PC-9 (cell line): ENCODE measurements around the gene ZBED1. TPM values are rescaled to one million over a fixed set of nuclear protein-coding genes. Genes with fewer than 3 reads are reported as not detected.
"Not testable (repeated sequence)": the region's sequence is repeated elsewhere in the genome, so short reads cannot be mapped to it uniquely, and the experiment has no call there.

Experiments
- BruUV-seq: library from RNA; stranded (reverse); fragments of 400-500 nt; replicated peaks from 2 replicates; lab custom pipeline; 2021; lab: Mats Ljungman, UMichigan
- CTCF ChIA-PET: fragments of 300-600 bp; sonication (Branson Sonifier 250); formaldehyde crosslinking; loops from one replicate; lab custom pipeline; 2022; ENCODE audit warnings: antibody characterized with exemption; lab: Charles Lee
- POLR2A ChIA-PET: fragments of 300-600 bp; sonication (Branson Sonifier 250); formaldehyde crosslinking; loops from one replicate; lab custom pipeline; 2022; ENCODE audit warnings: antibody characterized with exemption; ENCODE audit not compliant: unreplicated experiment; lab: Charles Lee
- DNase-seq, 2 experiments: peaks; one replicate each; pipeline versions ENCODE4 v3.0.0 to v3.0.0-alpha.2; 2015 to 2022; ENCODE audit warnings: mixed read lengths in 1 of 2
- H2AFZ ChIP-seq: fragments of 200-600 bp; sonication (generic); 2 replicates; pipeline ENCODE4 v1.8.1; 2017; ENCODE audit warnings: antibody characterized with exemption
- H3F3A ChIP-seq: fragments of 200-600 bp; sonication (generic); 2 replicates; pipeline ENCODE4 v1.8.1; 2017; ENCODE audit warnings: antibody characterized with exemption, mild to moderate bottlenecking, low read depth; ENCODE audit not compliant: insufficient read depth
- H3K27ac ChIP-seq: fragments of 200-600 bp; sonication (generic); 2 replicates; pipeline ENCODE4 v1.6.1; 2016; ENCODE audit warnings: mixed run types
- H3K27me3 ChIP-seq: fragments of 200-600 bp; sonication (generic); 2 replicates; pipeline ENCODE4 v1.6.1; 2016; ENCODE audit warnings: low read depth, mixed run types; ENCODE audit not compliant: insufficient read depth
- H3K36me3 ChIP-seq: fragments of 200-600 bp; sonication (generic); 2 replicates; pipeline ENCODE4 v1.6.1; 2016; ENCODE audit warnings: low read depth, mixed run types
- H3K4me1 ChIP-seq: fragments of 200-600 bp; sonication (generic); replicated peaks from 2 replicates; pipeline ENCODE4 v1.6.1; 2016; ENCODE audit warnings: mixed run types; ENCODE audit not compliant: insufficient read depth
- H3K4me2 ChIP-seq: fragments of 200-600 bp; sonication (generic); 2 replicates; pipeline ENCODE4 v1.6.1; 2017; ENCODE audit warnings: mixed run types
- H3K4me3 ChIP-seq: fragments of 200-600 bp; sonication (generic); 2 replicates; pipeline ENCODE4 v1.6.1; 2016; ENCODE audit warnings: mixed run types
- H3K79me2 ChIP-seq: fragments of 200-600 bp; sonication (generic); 2 replicates; pipeline ENCODE4 v1.6.1; 2017; ENCODE audit warnings: low read depth, mixed run types
- H3K9me2 ChIP-seq: fragments of 200-600 bp; sonication (generic); 2 replicates; pipeline ENCODE4 v1.8.1; 2017; ENCODE audit warnings: mild to moderate bottlenecking; ENCODE audit not compliant: insufficient read depth
- H3K9me3 ChIP-seq: fragments of 200-600 bp; sonication (generic); 2 replicates; pipeline ENCODE4 v1.8.1; 2016; ENCODE audit warnings: low read depth; ENCODE audit not compliant: insufficient read depth
- H4K20me1 ChIP-seq: fragments of 200-600 bp; sonication (generic); 2 replicates; pipeline ENCODE4 v1.8.1; 2017; ENCODE audit not compliant: insufficient read depth
- EZH2 ChIP-seq: fragments of 200-600 bp; sonication (generic); IDR thresholded peaks from 2 replicates; pipeline ENCODE4 v1.8.0; 2017; ENCODE audit warnings: antibody characterized with exemption, low read depth
- intact Hi-C: fragments of 100-400 bp; cut with micrococcal nuclease; formaldehyde crosslinking; loops from one replicate; pipeline ENCODE4 v1.10.0; 2022; ENCODE audit not compliant: unreplicated experiment
- total RNA-seq: library from RNA; stranded (reverse); gene quantifications from 2 replicates; pipeline ENCODE4 v1.2.3, GENCODE V29; 2021
- TF ChIP-seq, protein P1 (sequence below): fragments of 200-600 bp; sonication (generic); conservative IDR thresholded peaks from 2 replicates; pipeline ENCODE4 v1.6.1; 2017; ENCODE audit warnings: mixed run types, antibody characterized with exemption, mild to moderate bottlenecking, moderate library complexity

ZBED1 gene
- total RNA-seq, 1 experiment from 2014 or later: 11.1 TPM

GRCh38 chrX:2474963-2475726 is 25.6 kb downstream of the ZBED1 start:
- intact Hi-C loops: no loop called here
- ChIA-PET POLR2A (no interaction called here), CTCF (no interaction called here)
- DNase-seq: no peak
- Histone ChIP-seq H3K27ac (no peak overlapping the region), H3K4me1 (no peaks in the 10 kb centered on the region), H4K20me1 (no peaks in the 10 kb centered on the region; the same call in 1 of the 2 replicates), H3K4me2 (no peak overlapping the region), H3K27me3 (no peaks in the 10 kb centered on the region), H3K9me2 (no peaks in the 10 kb centered on the region), H3K79me2 (no peaks in the 10 kb centered on the region), H3F3A (no peaks in the 10 kb centered on the region), H2AFZ (no peak overlapping the region), H3K4me3 (no peak overlapping the region), H3K36me3 (no peaks in the 10 kb centered on the region), H3K9me3 (no peaks in the 10 kb centered on the region; the same call in 1 of the 2 replicates)
- BruUV-seq: no TSS peak
- TF ChIP-seq, protein P1, sequence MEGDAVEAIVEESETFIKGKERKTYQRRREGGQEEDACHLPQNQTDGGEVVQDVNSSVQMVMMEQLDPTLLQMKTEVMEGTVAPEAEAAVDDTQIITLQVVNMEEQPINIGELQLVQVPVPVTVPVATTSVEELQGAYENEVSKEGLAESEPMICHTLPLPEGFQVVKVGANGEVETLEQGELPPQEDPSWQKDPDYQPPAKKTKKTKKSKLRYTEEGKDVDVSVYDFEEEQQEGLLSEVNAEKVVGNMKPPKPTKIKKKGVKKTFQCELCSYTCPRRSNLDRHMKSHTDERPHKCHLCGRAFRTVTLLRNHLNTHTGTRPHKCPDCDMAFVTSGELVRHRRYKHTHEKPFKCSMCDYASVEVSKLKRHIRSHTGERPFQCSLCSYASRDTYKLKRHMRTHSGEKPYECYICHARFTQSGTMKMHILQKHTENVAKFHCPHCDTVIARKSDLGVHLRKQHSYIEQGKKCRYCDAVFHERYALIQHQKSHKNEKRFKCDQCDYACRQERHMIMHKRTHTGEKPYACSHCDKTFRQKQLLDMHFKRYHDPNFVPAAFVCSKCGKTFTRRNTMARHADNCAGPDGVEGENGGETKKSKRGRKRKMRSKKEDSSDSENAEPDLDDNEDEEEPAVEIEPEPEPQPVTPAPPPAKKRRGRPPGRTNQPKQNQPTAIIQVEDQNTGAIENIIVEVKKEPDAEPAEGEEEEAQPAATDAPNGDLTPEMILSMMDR: no peak
- no peak for TF ChIP-seq EZH2

DNA sequence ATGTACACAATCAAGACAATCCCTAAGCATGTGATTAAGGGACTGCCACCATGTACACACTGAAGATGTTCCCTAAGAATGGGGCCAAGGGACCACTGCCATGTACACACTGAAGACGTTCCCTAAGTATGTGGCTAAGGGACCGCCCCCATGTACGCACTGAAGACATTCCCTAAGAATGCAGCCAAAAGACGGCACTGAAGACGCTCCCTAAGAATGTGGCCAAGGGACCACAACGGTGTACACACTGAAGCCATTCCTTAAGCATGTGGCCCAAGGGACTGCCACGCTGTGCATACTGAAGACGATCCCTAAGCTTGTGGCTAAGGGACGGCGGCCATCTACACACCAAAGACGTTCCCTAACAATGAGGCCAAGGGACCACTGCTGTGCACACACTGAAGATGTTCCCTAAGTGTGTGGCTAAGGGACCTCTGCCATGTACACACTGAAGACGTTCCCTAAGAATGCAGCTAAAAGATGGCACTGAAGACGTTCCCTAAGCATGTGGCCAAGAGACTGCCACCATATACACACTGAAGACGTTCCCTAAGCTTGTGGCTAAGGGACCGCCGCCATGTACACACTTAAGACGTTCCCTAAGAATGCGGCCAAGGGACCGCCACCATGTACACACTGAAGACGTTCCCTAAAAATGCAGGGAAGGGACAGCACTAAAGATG is 26.4 kb downstream of the ZBED1 start:
- H3K9me2 ChIP-seq: no peaks in the 10 kb centered on the region
- no peak overlapping the region for H3K4me2 ChIP-seq
- H3K36me3 ChIP-seq: no peaks in the 10 kb centered on the region
- no peaks in the 10 kb centered on the region; the same call in 1 of the 2 replicates for H3K9me3 ChIP-seq
- no peaks in the 10 kb centered on the region for H3K27me3 ChIP-seq
- H3F3A ChIP-seq: no peaks in the 10 kb centered on the region
- intact Hi-C loops: no loop called here
- no TSS peak for BruUV-seq
- H3K27ac ChIP-seq: no peak overlapping the region
- no peak overlapping the region for H3K4me3 ChIP-seq
- no peak for DNase-seq
- POLR2A ChIA-PET: no interaction called here
- H3K4me1 ChIP-seq: no peaks in the 10 kb centered on the region
- no peaks in the 10 kb centered on the region for H3K79me2 ChIP-seq
- no peaks in the 10 kb centered on the region; the same call in 1 of the 2 replicates for H4K20me1 ChIP-seq
- CTCF ChIA-PET: no interaction called here
- no peak overlapping the region for H2AFZ ChIP-seq
- TF ChIP-seq, protein P1: no peak
- no peak for TF ChIP-seq EZH2

DNA sequence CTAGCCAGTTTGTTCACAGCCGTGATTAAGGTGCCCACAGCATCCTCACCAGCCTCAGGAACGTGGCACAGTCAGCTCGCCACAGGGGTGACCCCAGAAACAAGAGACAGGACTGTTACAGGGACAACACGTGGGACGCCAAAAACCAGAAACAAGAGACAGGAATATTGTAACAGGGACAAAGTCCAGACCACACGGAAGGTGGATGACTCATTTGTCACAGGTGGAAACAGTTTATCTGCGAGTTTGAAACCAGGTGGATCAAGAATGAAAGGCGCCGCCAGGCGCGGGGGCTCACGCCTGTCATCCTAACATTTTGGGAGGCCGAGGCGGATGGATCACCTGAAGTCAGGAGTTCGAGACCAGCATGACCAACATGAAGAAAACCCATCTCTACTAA is 27.7 kb downstream of the ZBED1 start:
- H4K20me1 ChIP-seq, H3K79me2 ChIP-seq, H3K9me3 ChIP-seq, H3K27me3 ChIP-seq, H3K4me3 ChIP-seq, CTCF ChIA-PET, intact Hi-C loops, POLR2A ChIA-PET, H3K9me2 ChIP-seq, H3F3A ChIP-seq, BruUV-seq, DNase-seq, H3K4me1 ChIP-seq, H3K27ac ChIP-seq, H2AFZ ChIP-seq, H3K4me2 ChIP-seq, H3K36me3 ChIP-seq: not testable (repeated sequence)
